Breast epithelium (tissue), 3 donors: ENCODE results near the gene EDC4.
"Not testable (repeated sequence)": the region's sequence is repeated elsewhere in the genome, so short reads cannot be mapped to it uniquely, and the experiment has no call there.

Experiments
- POLR2A ChIP-seq: fragments of 450-650 bp; IDR thresholded peaks from one replicate; pipeline ENCODE4 v1.6.1; 2016; ENCODE audit warnings: antibody characterized with exemption, mild to moderate bottlenecking, moderate library complexity
- TF ChIP-seq, protein P1 (sequence below), 3 donors: fragments of 450-650 bp; IDR thresholded peaks; one replicate each; pipeline ENCODE4 v1.5.1; 2016 to 2017; ENCODE audit warnings: antibody characterized with exemption in 3 of 3, mild to moderate bottlenecking in 3 of 3, moderate library complexity in 3 of 3

GRCh38 chr16:67915496-67915769 lies 42.6 kb downstream of the EDC4 start:
- TF ChIP-seq, protein P1, sequence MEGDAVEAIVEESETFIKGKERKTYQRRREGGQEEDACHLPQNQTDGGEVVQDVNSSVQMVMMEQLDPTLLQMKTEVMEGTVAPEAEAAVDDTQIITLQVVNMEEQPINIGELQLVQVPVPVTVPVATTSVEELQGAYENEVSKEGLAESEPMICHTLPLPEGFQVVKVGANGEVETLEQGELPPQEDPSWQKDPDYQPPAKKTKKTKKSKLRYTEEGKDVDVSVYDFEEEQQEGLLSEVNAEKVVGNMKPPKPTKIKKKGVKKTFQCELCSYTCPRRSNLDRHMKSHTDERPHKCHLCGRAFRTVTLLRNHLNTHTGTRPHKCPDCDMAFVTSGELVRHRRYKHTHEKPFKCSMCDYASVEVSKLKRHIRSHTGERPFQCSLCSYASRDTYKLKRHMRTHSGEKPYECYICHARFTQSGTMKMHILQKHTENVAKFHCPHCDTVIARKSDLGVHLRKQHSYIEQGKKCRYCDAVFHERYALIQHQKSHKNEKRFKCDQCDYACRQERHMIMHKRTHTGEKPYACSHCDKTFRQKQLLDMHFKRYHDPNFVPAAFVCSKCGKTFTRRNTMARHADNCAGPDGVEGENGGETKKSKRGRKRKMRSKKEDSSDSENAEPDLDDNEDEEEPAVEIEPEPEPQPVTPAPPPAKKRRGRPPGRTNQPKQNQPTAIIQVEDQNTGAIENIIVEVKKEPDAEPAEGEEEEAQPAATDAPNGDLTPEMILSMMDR (IDR thresholded peaks at IDR 0.05), result not testable (repeated sequence)
- TF ChIP-seq POLR2A, result not testable (repeated sequence)
